Vagina (tissue), 2 donors: Measurements from ENCODE around the gene C2orf81. TPM values are rescaled to one million over a fixed set of nuclear protein-coding genes. Genes with fewer than 3 reads are reported as not detected.
"Not testable (repeated sequence)": the region's sequence is repeated elsewhere in the genome, so short reads cannot be mapped to it uniquely, and the experiment has no call there.

ENCODE experiments used
- DNase-seq, 2 donors: peaks; one replicate each; pipeline ENCODE4 v3.0.0-alpha.2; 2017; ENCODE audit errors: extremely low spot score in 2 of 2
- H3K27ac ChIP-seq: fragments of 200-600 bp; sonication (generic); one replicate; pipeline ENCODE4 v1.5.1; 2019
- H3K27me3 ChIP-seq: fragments of 200-600 bp; sonication (generic); one replicate; pipeline ENCODE4 v1.5.1; 2019
- H3K36me3 ChIP-seq, 2 donors: fragments of 200-600 bp; sonication (generic); one replicate each; pipeline ENCODE4 v1.5.1; 2017 to 2019
- H3K4me1 ChIP-seq: fragments of 200-600 bp; sonication (generic); one replicate; pipeline ENCODE4 v1.5.1; 2019
- H3K4me3 ChIP-seq, 2 donors: fragments of 200-600 bp; sonication (generic); 1 replicate in 1 of 2; 2 replicates in 1 of 2; pipeline ENCODE4 v1.5.1; 2016 to 2019
- H3K9me3 ChIP-seq: fragments of 200-600 bp; sonication (generic); one replicate; pipeline ENCODE4 v1.5.1; 2019
- POLR2A ChIP-seq, 2 donors: fragments of 450-650 bp; IDR thresholded peaks; one replicate each; pipeline ENCODE4 v1.6.1; 2017; ENCODE audit warnings: antibody characterized with exemption in 2 of 2, mild to moderate bottlenecking in 2 of 2, moderate library complexity in 2 of 2
- POLR2AphosphoS5 ChIP-seq, 2 donors: sonication (generic); formaldehyde crosslinking; IDR thresholded peaks; one replicate each; pipeline ENCODE4 v1.9.0; 2017; ENCODE audit warnings: antibody characterized with exemption in 2 of 2, mild to moderate bottlenecking in 2 of 2, low read depth in 1 of 2; ENCODE audit not compliant: insufficient read depth in 1 of 2
- intact Hi-C: fragments of 100-400 bp; cut with DNase I; formaldehyde crosslinking; loops from one replicate; pipeline ENCODE4 v1.15.1; 2023
- total RNA-seq: library from RNA; depleted of rRNA; stranded (reverse); fragments of >200 nt; gene quantifications from one replicate; pipeline ENCODE4 v1.2.3, GENCODE V29; 2016
- TF ChIP-seq, protein P1 (sequence below), 3 experiments: fragments of 450-650 bp in 2 of 3; fragments of 200-600 bp in 1 of 3; sonication (generic) in 1 of 3; IDR thresholded peaks; one replicate each; pipeline ENCODE4 v1.5.1; 2017 to 2019; ENCODE audit warnings: antibody characterized with exemption in 3 of 3, mild to moderate bottlenecking in 2 of 3, moderate library complexity in 2 of 3

C2orf81 gene
- total RNA-seq, 1 donor from 2014 or later, result 2.7 TPM

DNA sequence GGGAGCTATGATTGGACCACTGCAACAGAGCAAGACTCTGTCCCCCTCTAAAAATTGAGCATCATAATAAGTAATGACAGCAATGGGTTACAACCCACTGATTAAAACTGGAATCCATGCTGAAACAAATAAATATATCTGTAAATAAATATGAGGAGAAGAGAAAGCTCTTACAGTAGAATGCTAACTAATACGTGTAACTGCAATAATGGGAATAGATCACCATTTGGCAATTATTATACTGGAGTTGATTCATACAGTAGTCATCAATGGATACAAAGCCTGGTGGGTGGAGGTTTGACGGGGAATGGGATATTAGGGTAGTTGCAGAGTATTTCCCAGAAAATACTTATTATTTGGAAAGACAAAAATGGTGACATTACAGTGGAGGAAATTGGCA, 27.4 kb upstream of the C2orf81 start:
- TF ChIP-seq, protein P1, sequence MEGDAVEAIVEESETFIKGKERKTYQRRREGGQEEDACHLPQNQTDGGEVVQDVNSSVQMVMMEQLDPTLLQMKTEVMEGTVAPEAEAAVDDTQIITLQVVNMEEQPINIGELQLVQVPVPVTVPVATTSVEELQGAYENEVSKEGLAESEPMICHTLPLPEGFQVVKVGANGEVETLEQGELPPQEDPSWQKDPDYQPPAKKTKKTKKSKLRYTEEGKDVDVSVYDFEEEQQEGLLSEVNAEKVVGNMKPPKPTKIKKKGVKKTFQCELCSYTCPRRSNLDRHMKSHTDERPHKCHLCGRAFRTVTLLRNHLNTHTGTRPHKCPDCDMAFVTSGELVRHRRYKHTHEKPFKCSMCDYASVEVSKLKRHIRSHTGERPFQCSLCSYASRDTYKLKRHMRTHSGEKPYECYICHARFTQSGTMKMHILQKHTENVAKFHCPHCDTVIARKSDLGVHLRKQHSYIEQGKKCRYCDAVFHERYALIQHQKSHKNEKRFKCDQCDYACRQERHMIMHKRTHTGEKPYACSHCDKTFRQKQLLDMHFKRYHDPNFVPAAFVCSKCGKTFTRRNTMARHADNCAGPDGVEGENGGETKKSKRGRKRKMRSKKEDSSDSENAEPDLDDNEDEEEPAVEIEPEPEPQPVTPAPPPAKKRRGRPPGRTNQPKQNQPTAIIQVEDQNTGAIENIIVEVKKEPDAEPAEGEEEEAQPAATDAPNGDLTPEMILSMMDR (IDR thresholded peaks at IDR 0.05), result no peak
- TF ChIP-seq POLR2AphosphoS5 (IDR thresholded peaks at IDR 0.05; ENCODE audit: insufficient read depth in 1 of 2, low read depth in 1 of 2) (no peak), POLR2A (IDR thresholded peaks at IDR 0.05) (no peak)
- Histone ChIP-seq H3K4me3 (no peak overlapping the region), H3K36me3 (no peaks in the 10 kb centered on the region), H3K4me1 (no peaks in the 10 kb centered on the region), H3K9me3 (no peaks in the 10 kb centered on the region), H3K27me3 (no peaks in the 10 kb centered on the region), H3K27ac (no peak overlapping the region)
- intact Hi-C loops, result no loop called here
- no peak for DNase-seq

DNA sequence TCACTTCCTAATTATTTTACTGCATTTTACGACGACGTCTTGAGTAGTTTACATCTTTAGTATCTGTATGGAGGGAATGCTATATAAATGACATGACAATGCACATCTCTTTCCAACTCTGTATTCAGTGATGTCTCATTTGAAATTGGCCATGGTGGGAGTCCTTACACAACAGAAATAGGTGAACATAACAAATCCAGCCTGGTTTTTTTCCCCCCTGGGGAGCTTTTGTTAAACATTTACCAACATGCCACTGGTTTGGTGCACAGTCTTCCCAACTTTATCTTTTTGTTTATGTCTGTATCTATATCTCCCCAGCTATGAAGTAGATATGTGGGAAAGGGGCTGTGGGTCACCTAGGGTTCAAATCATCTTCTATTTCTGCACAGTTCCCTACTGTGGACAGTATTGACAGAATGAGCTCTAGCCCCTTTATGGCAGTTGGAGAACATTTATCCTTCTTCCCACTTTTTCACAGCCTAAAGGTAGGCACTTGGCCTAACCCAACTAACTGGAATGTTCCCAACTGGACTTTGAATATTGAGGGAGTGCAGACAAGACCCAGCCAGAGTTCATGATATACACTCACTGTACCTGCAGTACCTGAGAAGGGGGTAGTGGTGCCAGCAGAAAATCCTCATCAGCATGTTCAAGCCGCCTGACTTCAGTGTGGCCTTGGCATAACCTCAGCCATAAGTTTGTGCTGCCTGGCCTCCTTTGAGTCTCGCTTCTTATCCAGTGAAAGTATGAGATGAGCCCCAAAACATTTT, 26.0 kb upstream of the C2orf81 start:
- H3K27me3 ChIP-seq, result no peaks in the 10 kb centered on the region
- intact Hi-C loops, result no loop called here
- no peak overlapping the region for H3K27ac ChIP-seq
- H3K36me3 ChIP-seq, result no peaks in the 10 kb centered on the region
- DNase-seq, result no peak
- H3K9me3 ChIP-seq, result no peaks in the 10 kb centered on the region
- H3K4me3 ChIP-seq, result no peak overlapping the region
- H3K4me1 ChIP-seq, result no peaks in the 10 kb centered on the region
- TF ChIP-seq POLR2A (IDR thresholded peaks at IDR 0.05), result no peak
- TF ChIP-seq, protein P1 (IDR thresholded peaks at IDR 0.05), result no peak
- TF ChIP-seq POLR2AphosphoS5 (IDR thresholded peaks at IDR 0.05; ENCODE audit: insufficient read depth in 1 of 2, low read depth in 1 of 2), result no peak

DNA sequence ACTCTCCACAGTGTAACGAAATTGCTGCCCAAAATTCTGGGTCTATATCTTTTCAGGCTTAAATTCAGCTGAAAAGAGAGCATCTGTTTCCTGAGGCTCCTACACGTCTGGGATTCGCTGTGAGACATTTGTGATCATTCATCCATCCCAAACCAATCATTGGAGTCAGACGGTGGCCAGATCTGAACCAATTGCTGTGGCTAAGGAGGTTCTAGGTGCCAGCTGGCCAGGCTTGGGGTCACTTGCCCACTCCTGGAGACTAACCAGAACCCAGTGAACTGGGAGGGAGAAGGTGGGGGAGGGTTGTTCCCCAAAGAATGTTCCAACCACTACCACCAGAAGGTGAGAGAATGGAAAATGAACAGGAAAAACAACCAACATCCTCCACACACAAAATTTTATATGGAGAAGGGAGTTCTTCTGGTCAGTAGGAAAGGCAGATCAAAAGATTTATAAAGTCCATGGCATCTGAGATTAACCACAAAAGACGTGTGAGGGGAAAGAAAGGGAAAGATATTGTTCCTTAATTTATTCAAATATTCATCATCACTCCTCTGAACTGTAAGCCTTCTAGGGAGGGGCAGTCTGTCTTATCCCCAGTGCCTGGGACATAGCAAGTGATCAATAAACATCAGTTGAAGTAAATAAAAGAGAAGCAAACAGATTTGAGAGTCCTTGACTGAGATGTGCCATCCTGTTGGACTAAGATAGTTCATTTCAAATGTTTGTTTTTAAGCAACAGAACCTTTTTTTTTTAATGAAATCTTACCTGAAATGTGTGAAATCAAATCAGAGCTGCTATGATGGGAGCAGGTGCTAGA, 23.3 kb upstream of the C2orf81 start:
- no peak overlapping the region for H3K27ac ChIP-seq
- intact Hi-C loops, result no loop called here
- TF ChIP-seq, protein P1 (IDR thresholded peaks at IDR 0.05), result no peak
- no peak for TF ChIP-seq POLR2A (IDR thresholded peaks at IDR 0.05)
- TF ChIP-seq POLR2AphosphoS5 (IDR thresholded peaks at IDR 0.05; ENCODE audit: insufficient read depth in 1 of 2, low read depth in 1 of 2), result no peak
- no peak overlapping the region for H3K4me3 ChIP-seq
- no peaks in the 10 kb centered on the region for H3K27me3 ChIP-seq
- DNase-seq, result no peak
- no peaks in the 10 kb centered on the region for H3K36me3 ChIP-seq
- H3K4me1 ChIP-seq, result peaks cover 23% of the 10 kb centered on the region
- H3K9me3 ChIP-seq, result no peaks in the 10 kb centered on the region

DNA sequence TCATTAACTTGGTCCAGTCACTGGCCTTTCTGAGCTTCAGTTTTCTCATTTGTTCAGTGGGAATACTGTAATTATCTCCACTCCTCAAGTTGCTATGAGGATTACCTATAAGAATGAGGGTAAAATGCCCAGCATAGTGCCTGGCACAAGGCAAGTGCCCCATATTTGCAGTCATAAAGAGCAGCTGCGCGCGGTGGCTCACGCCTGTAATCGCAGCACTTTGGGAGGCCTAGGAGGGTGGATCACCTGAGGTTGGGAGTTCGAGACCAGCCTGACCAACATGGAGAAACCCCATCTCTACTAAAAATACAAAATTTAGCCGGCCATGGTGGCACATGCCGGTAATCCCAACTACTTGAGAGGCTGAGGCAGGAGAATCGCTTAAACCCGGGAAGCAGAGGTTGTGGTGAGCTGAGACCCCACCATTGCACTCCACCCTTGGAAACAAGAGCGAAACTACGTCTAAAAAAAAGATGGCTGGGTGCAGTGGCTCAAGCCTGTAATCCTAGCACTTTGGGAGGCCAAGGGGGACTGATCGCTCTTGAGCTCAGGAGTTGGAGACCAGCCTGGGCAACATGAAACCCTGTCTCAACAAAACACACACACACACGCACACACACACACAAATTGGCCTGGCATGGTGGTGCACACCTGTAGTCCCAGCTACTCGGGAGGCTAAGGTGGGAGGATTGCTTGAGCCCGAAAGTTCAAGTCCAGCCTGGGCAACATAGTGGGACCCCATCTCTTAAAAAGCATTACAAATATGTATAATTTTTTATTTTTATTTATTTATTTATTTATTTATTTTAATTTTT, 21.3 kb upstream of the C2orf81 start:
- intact Hi-C loops, H3K9me3 ChIP-seq, H3K27me3 ChIP-seq, DNase-seq, H3K36me3 ChIP-seq: not testable (repeated sequence)
- peaks cover 43% of the 10 kb centered on the region for H3K4me1 ChIP-seq
- peak overlapping the region; percentile 81 for H3K27ac ChIP-seq
- peak overlapping the region; percentile 47 to 58 for H3K4me3 ChIP-seq
